Measurements from ENCODE around the gene PRRT1.
"Not testable (repeated sequence)": the region's sequence is repeated elsewhere in the genome, so short reads cannot be mapped to it uniquely, and the experiment has no call there.

DNA sequence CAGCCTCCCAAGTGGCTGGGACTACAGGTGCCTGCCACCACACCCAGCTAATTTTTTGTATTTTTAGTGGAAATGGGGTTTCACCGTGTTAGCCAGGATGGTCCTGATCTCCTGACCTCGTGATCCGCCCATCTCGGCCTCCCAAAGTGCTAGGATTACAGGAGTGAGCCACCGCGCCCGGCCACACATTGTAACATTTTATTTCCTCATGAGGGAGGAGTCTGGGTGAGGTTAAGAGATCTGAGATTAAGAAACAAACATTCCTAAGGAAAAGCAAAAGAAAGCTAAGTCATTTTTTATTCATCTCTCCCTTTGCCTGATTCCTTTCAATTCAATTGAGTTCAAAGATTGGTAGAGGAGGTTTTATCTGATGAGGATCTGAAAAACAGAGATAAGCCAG is 7.5 kb downstream of the PRRT1 start:
- TF ChIP-seq FOXA1 (IDR thresholded peaks at IDR 0.05); CTCF (IDR thresholded peaks at IDR 0.05; ENCODE audit: low read depth, low read length, missing input control); JUND (IDR thresholded peaks at IDR 0.05); YY1 (IDR thresholded peaks at IDR 0.05); MAX (IDR thresholded peaks at IDR 0.05); TAF1 (conservative IDR thresholded peaks at IDR 0.05); EGR1 (IDR thresholded peaks at IDR 0.05; ENCODE audit: low read depth in 2 of 2); SP1 (IDR thresholded peaks at IDR 0.05): not testable (repeated sequence)
- TF ChIP-seq, protein P1, sequence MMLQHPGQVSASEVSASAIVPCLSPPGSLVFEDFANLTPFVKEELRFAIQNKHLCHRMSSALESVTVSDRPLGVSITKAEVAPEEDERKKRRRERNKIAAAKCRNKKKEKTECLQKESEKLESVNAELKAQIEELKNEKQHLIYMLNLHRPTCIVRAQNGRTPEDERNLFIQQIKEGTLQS (IDR thresholded peaks at IDR 0.05) = not testable (repeated sequence)

Measured in liver (tissue), 3 donors.